Esophagus (tissue), 2 donors: ENCODE data around the gene FBXL7. TPM values are rescaled to one million over a fixed set of nuclear protein-coding genes. Genes with fewer than 3 reads are reported as not detected.

Experiments used
- H3K27ac ChIP-seq, 2 donors: one replicate each; pipeline ENCODE4 v1.5.1; 2013; ENCODE audit warnings: low read depth in 2 of 2, mild to moderate bottlenecking in 2 of 2, inconsistent platforms in 1 of 2, low read length in 1 of 2, moderate library complexity in 1 of 2
- H3K27me3 ChIP-seq, 2 donors: one replicate each; pipeline ENCODE4 v1.6.1; 2013; ENCODE audit warnings: low read length in 2 of 2, control low read depth in 1 of 2, mild to moderate bottlenecking in 1 of 2; ENCODE audit not compliant: insufficient read depth in 2 of 2, control insufficient read depth in 1 of 2
- H3K36me3 ChIP-seq, 2 donors: one replicate each; pipeline ENCODE4 v1.6.1; 2013; ENCODE audit warnings: low read length in 1 of 2; ENCODE audit not compliant: control insufficient read depth in 2 of 2, insufficient read depth in 2 of 2
- H3K4me1 ChIP-seq, 2 donors: one replicate each; pipeline ENCODE4 v1.6.1; 2013; ENCODE audit warnings: low read length in 1 of 2; ENCODE audit not compliant: control insufficient read depth in 2 of 2, insufficient read depth in 2 of 2
- H3K4me3 ChIP-seq, 2 donors: one replicate each; pipeline ENCODE4 v1.5.1; 2013; ENCODE audit warnings: low read length in 2 of 2, mild to moderate bottlenecking in 2 of 2, low read depth in 1 of 2, moderate library complexity in 1 of 2
- H3K9me3 ChIP-seq, 2 donors: one replicate each; pipeline ENCODE4 v1.6.1; 2013; ENCODE audit warnings: mild to moderate bottlenecking in 2 of 2, low read depth in 1 of 2, low read length in 1 of 2, moderate library complexity in 1 of 2; ENCODE audit not compliant: control insufficient read depth in 2 of 2, insufficient read depth in 1 of 2
- WGBS, 2 donors: extraction: QIAGEN DNeasy Blood & Tissue Kit; methylation state at CpG; one replicate each; pipeline ENCODE4 v1.1.7; 2013; 5-methylcytosine and 5-hydroxymethylcytosine counted together
- polyA plus RNA-seq, 2 donors: library from polyadenylated mRNA; stranded (reverse); fragments of 200-250 nt; gene quantifications; one replicate each; pipeline ENCODE4 v1.2.3, GENCODE V29; 2013
- donor health status: healthy with polysubstance abuse.
- donor health status: Bipolar disorder and iron deficiency.

The FBXL7 gene
- polyA plus RNA-seq, 2 donors, result 1.8 to 4.4 TPM

- Histone ChIP-seq H3K27me3 (no peaks in the 10 kb centered on the region), H3K9me3 (peaks cover 0 to 2% of the 10 kb centered on the region in 2 donors), H3K4me3 (no peak overlapping the region), H3K4me1 (no peaks in the 10 kb centered on the region), H3K36me3 (no peaks in the 10 kb centered on the region), H3K27ac (no peak overlapping the region)
- 94 to 97% methylated on average over 2 of the region's 2 CpGs for WGBS, 2 donors
Measured at GRCh38 chr5:15823398-15823797, 323.4 kb downstream of the FBXL7 start.

- 93 to 96% methylated on average over 1 of the region's 1 CpG for WGBS, 2 donors
- H3K9me3 ChIP-seq, result no peaks in the 10 kb centered on the region
- no peaks in the 10 kb centered on the region for H3K36me3 ChIP-seq
- no peaks in the 10 kb centered on the region for H3K27me3 ChIP-seq
- H3K27ac ChIP-seq, result no peak overlapping the region
- no peak overlapping the region for H3K4me3 ChIP-seq
- no peaks in the 10 kb centered on the region for H3K4me1 ChIP-seq
Measured at GRCh38 chr5:15827741-15828140, 327.8 kb downstream of the FBXL7 start.

- H3K27ac ChIP-seq, result no peak overlapping the region
- 84 to 93% methylated on average over 4 of the region's 4 CpGs for WGBS, 2 donors
- no peaks in the 10 kb centered on the region for H3K36me3 ChIP-seq
Measured at GRCh38 chr5:15831408-15831807, 331.4 kb downstream of the FBXL7 start.

GRCh38 chr5:15833365-15833764 lies 333.4 kb downstream of the FBXL7 start:
- H3K27ac ChIP-seq, result no peak overlapping the region
- H3K36me3 ChIP-seq, result no peaks in the 10 kb centered on the region
- no peaks in the 10 kb centered on the region for H3K27me3 ChIP-seq
- 77 to 83% methylated on average over 4 of the region's 4 CpGs for WGBS, 2 donors
- H3K4me3 ChIP-seq, result no peak overlapping the region
- no peaks in the 10 kb centered on the region for H3K9me3 ChIP-seq
- H3K4me1 ChIP-seq, result no peaks in the 10 kb centered on the region

More at GRCh38 chr5:15831408-15831807, 331.4 kb downstream of the FBXL7 start:
- Histone ChIP-seq H3K27me3 (no peaks in the 10 kb centered on the region), H3K4me3 (no peak overlapping the region), H3K9me3 (no peaks in the 10 kb centered on the region), H3K4me1 (no peaks in the 10 kb centered on the region)

- WGBS, 2 donors, result 27 to 34% methylated on average over 3 of the region's 3 CpGs
Measured at GRCh38 chr5:15834596-15835245, 334.7 kb downstream of the FBXL7 start.

GRCh38 chr5:15835514-15835913 lies 335.5 kb downstream of the FBXL7 start:
- H3K36me3 ChIP-seq, result no peaks in the 10 kb centered on the region
- 82 to 88% methylated on average over 2 of the region's 2 CpGs for WGBS, 2 donors
- H3K9me3 ChIP-seq, result no peaks in the 10 kb centered on the region
- H3K4me3 ChIP-seq, result no peak overlapping the region
- H3K27ac ChIP-seq, result no peak overlapping the region
- H3K27me3 ChIP-seq, result no peaks in the 10 kb centered on the region
- no peaks in the 10 kb centered on the region for H3K4me1 ChIP-seq

More at GRCh38 chr5:15834596-15835245, 334.7 kb downstream of the FBXL7 start:
- Histone ChIP-seq H3K9me3 (no peaks in the 10 kb centered on the region), H3K36me3 (no peaks in the 10 kb centered on the region), H3K4me1 (no peaks in the 10 kb centered on the region), H3K4me3 (no peak overlapping the region), H3K27me3 (no peaks in the 10 kb centered on the region), H3K27ac (no peak overlapping the region)

GRCh38 chr5:15837551-15838289 lies 337.7 kb downstream of the FBXL7 start:
- WGBS, 2 donors, result 47 to 63% methylated on average over 2 of the region's 2 CpGs
- Histone ChIP-seq H3K27me3 (no peaks in the 10 kb centered on the region), H3K9me3 (peaks cover 0 to 6% of the 10 kb centered on the region in 2 donors), H3K36me3 (no peaks in the 10 kb centered on the region), H3K4me3 (no peak overlapping the region), H3K27ac (no peak overlapping the region), H3K4me1 (no peaks in the 10 kb centered on the region)

- Histone ChIP-seq H3K4me3 (no peak overlapping the region), H3K27ac (no peak overlapping the region), H3K36me3 (no peaks in the 10 kb centered on the region), H3K4me1 (peaks cover 0 to 4% of the 10 kb centered on the region in 2 donors), H3K27me3 (no peaks in the 10 kb centered on the region), H3K9me3 (peaks cover 0 to 6% of the 10 kb centered on the region in 2 donors)
- WGBS, 2 donors, result 50 to 61% methylated on average over 4 of the region's 4 CpGs
Measured at GRCh38 chr5:15844253-15844652, 344.3 kb downstream of the FBXL7 start.

- WGBS, 2 donors, result 90 to 92% methylated on average over 3 of the region's 3 CpGs
- Histone ChIP-seq H3K9me3 (peaks cover 0 to 6% of the 10 kb centered on the region in 2 donors), H3K27me3 (no peaks in the 10 kb centered on the region), H3K4me1 (peaks cover 0 to 4% of the 10 kb centered on the region in 2 donors), H3K36me3 (no peaks in the 10 kb centered on the region), H3K4me3 (no peak overlapping the region), H3K27ac (no peak overlapping the region)
Measured at GRCh38 chr5:15844871-15845270, 344.9 kb downstream of the FBXL7 start.
